Measurements from ENCODE around the gene CLMN.

CLMN gene

GRCh38 chr14:95264271-95264973 is 55.3 kb downstream of the CLMN start:
- no peak for DNase-seq

GRCh38 chr14:95263527-95264231 is 56.0 kb downstream of the CLMN start:
- DNase-seq: no peak

- DNase-seq: no peak
These were observed 57.2 kb downstream of the CLMN start for GRCh38 chr14:95262511-95262891.

- no peak for DNase-seq
These were observed 57.8 kb downstream of the CLMN start for GRCh38 chr14:95261616-95262510.

- DNase-seq: peak in 1 of 56 donors; percentile 42
These were observed 59.0 kb downstream of the CLMN start for GRCh38 chr14:95260537-95261361.

GRCh38 chr14:95258754-95259593 is 60.7 kb downstream of the CLMN start:
- no peak for DNase-seq

- DNase-seq: no peak
These were observed 61.6 kb downstream of the CLMN start for GRCh38 chr14:95258156-95258555.

- DNase-seq: no peak
These were observed 62.2 kb downstream of the CLMN start for GRCh38 chr14:95257521-95257920.

- DNase-seq: no peak
These were observed 63.0 kb downstream of the CLMN start for GRCh38 chr14:95256776-95257060.

GRCh38 chr14:95256002-95256775 is 63.5 kb downstream of the CLMN start:
- peak in 28 of 56 donors; percentile 21 to 64 (median 38) for DNase-seq

GRCh38 chr14:95255487-95255886 is 64.2 kb downstream of the CLMN start:
- peak in 5 of 56 donors; percentile 12 to 33 (median 18) for DNase-seq

GRCh38 chr14:95255013-95255412 is 64.7 kb downstream of the CLMN start:
- DNase-seq: no peak

- DNase-seq: no peak
These were observed 65.4 kb downstream of the CLMN start for GRCh38 chr14:95254288-95254687.

- DNase-seq: no peak
These were observed 66.6 kb downstream of the CLMN start for GRCh38 chr14:95253039-95253630.

- DNase-seq: no peak
These were observed 67.5 kb downstream of the CLMN start for GRCh38 chr14:95252219-95252618.

GRCh38 chr14:95250936-95251335 is 68.8 kb downstream of the CLMN start:
- DNase-seq: no peak

- no peak for DNase-seq
These were observed 69.5 kb downstream of the CLMN start for GRCh38 chr14:95250140-95250769.

GRCh38 chr14:95248432-95248831 is 71.3 kb downstream of the CLMN start:
- no peak for DNase-seq

GRCh38 chr14:95246870-95247269 is 72.8 kb downstream of the CLMN start:
- no peak for DNase-seq
